H1 (cell line): ENCODE data around the gene CABCOCO1. TPM values are rescaled to one million over a fixed set of nuclear protein-coding genes. Genes with fewer than 3 reads are reported as not detected.

Experiments used
- CTCF ChIA-PET: fragments of 300-600 bp; sonication (Branson Sonifier 250); formaldehyde crosslinking; loops from one replicate; lab custom pipeline; 2021; ENCODE audit not compliant: partially characterized antibody; lab: Charles Lee
- POLR2A ChIA-PET: fragments of 300-600 bp; sonication (Branson Sonifier 250); formaldehyde crosslinking; loops from one replicate; lab custom pipeline; 2021; ENCODE audit warnings: inconsistent platforms; ENCODE audit not compliant: partially characterized antibody; lab: Charles Lee
- DNase-seq, 2 experiments: peaks; one replicate each; pipeline versions ENCODE4 v3.0.0 to v3.0.0-alpha.2; 2010 to 2022; ENCODE audit warnings: low spot score in 2 of 2, low read depth in 1 of 2, mixed read lengths in 1 of 2
- FAIRE-seq: peaks from 2 replicates; lab custom pipeline; 2011; peaks lifted over from hg19 to GRCh38; lab: Jason Lieb, UNC
- H2AFZ ChIP-seq: 2 replicates; pipeline ENCODE4 v1.8.1; 2012; ENCODE audit warnings: low read length, inconsistent platforms
- H2AK5ac ChIP-seq: 2 replicates; pipeline ENCODE4 v1.6.1; 2013; ENCODE audit warnings: low read depth, low read length
- H2BK120ac ChIP-seq: replicated peaks from 2 replicates; pipeline ENCODE3; 2013; ENCODE audit warnings: low read depth, low read length, inconsistent platforms
- H2BK12ac ChIP-seq: 2 replicates; pipeline ENCODE4 v1.6.1; 2013; ENCODE audit warnings: low read depth, low read length
- H2BK15ac ChIP-seq: 2 replicates; pipeline ENCODE4 v1.6.1; 2013; ENCODE audit warnings: low read length
- H2BK20ac ChIP-seq: 2 replicates; pipeline ENCODE4 v1.6.1; 2013; ENCODE audit warnings: low read length
- H2BK5ac ChIP-seq: 2 replicates; pipeline ENCODE4 v1.6.1; 2013; ENCODE audit warnings: low read depth, low read length
- H3K14ac ChIP-seq: 2 replicates; pipeline ENCODE4 v1.6.1; 2013; ENCODE audit warnings: inconsistent platforms; ENCODE audit not compliant: insufficient read length
- H3K18ac ChIP-seq: 2 replicates; pipeline ENCODE4 v1.6.1; 2013; ENCODE audit warnings: low read length; ENCODE audit errors: extremely low read depth
- H3K23ac ChIP-seq: 2 replicates; pipeline ENCODE4 v1.6.1; 2013; ENCODE audit warnings: inconsistent platforms; ENCODE audit not compliant: insufficient read length
- H3K23me2 ChIP-seq: 2 replicates; pipeline ENCODE4 v1.6.1; 2013; ENCODE audit warnings: low read depth, low read length
- H3K27ac ChIP-seq: 2 replicates; pipeline ENCODE4 v1.6.1; 2011; ENCODE audit warnings: low read depth, low read length, inconsistent platforms
- H3K27me3 ChIP-seq, 4 experiments: replicated peaks in 1 of 4; 1 replicate in 1 of 4; 2 replicates in 3 of 4; pipeline versions ENCODE4 v1.6.1 to v1.8.1; 2011 to 2013; ENCODE audit warnings: low read length in 3 of 4, mild to moderate bottlenecking in 3 of 4, inconsistent platforms in 2 of 4, mixed read lengths in 2 of 4, moderate library complexity in 1 of 4; ENCODE audit not compliant: control insufficient read depth in 3 of 4, insufficient read depth in 3 of 4; ENCODE audit errors: extremely low read depth in 1 of 4
- H3K36me3 ChIP-seq, 4 experiments: 2 replicates each; pipeline versions ENCODE4 v1.6.1 to v1.8.1; 2011 to 2013; ENCODE audit warnings: mild to moderate bottlenecking in 4 of 4, low read length in 3 of 4, moderate library complexity in 2 of 4, control low read depth in 1 of 4, inconsistent platforms in 1 of 4; ENCODE audit not compliant: insufficient read depth in 4 of 4, control insufficient read depth in 2 of 4
- H3K4ac ChIP-seq: replicated peaks from 2 replicates; pipeline ENCODE3; 2013; ENCODE audit warnings: low read length, low read depth, mixed read lengths, inconsistent platforms; ENCODE audit not compliant: insufficient read length
- H3K4me1 ChIP-seq, 4 experiments: replicated peaks in 1 of 4; 1 replicate in 1 of 4; 2 replicates in 3 of 4; pipeline versions ENCODE4 v1.6.1 to v1.8.1; 2011 to 2013; ENCODE audit warnings: low read length in 3 of 4, inconsistent platforms in 2 of 4, mixed read lengths in 1 of 4; ENCODE audit not compliant: insufficient read depth in 4 of 4, control insufficient read depth in 3 of 4
- H3K4me2 ChIP-seq, 2 experiments: 2 replicates each; pipeline versions ENCODE4 v1.6.1 to v1.8.1; 2011 to 2013; ENCODE audit warnings: low read depth in 2 of 2, low read length in 2 of 2, control low read depth in 1 of 2, inconsistent platforms in 1 of 2, mild to moderate bottlenecking in 1 of 2; ENCODE audit not compliant: insufficient read depth in 1 of 2
- H3K4me3 ChIP-seq, 4 experiments: fragments of 200-600, 300-600 bp in 1 of 4; sonication (generic), shearing (Covaris generic), sonication (Bioruptor Twin) in 1 of 4; 2 replicates each; pipeline versions ENCODE4 v1.5.1 to v1.8.1; 2011 to 2016; ENCODE audit warnings: low read length in 4 of 4, low read depth in 3 of 4, control low read depth in 2 of 4, inconsistent platforms in 2 of 4, mild to moderate bottlenecking in 2 of 4, mixed read lengths in 1 of 4, moderate library complexity in 1 of 4; ENCODE audit not compliant: insufficient read depth in 2 of 4; ENCODE audit errors: extremely low read depth in 1 of 4
- H3K56ac ChIP-seq: replicated peaks from 2 replicates; pipeline ENCODE3; 2013; ENCODE audit warnings: low read depth, mild to moderate bottlenecking, mixed read lengths, low read length, inconsistent platforms; ENCODE audit not compliant: insufficient read length
- H3K79me1 ChIP-seq: 2 replicates; pipeline ENCODE4 v1.6.1; 2013; ENCODE audit warnings: low read depth, low read length, control low read depth
- H3K79me2 ChIP-seq, 2 experiments: 2 replicates each; pipeline versions ENCODE4 v1.6.1 to v1.8.1; 2012 to 2013; ENCODE audit warnings: low read length in 2 of 2, mild to moderate bottlenecking in 2 of 2, inconsistent platforms in 1 of 2; ENCODE audit not compliant: insufficient read depth in 2 of 2, control insufficient read depth in 1 of 2
- H3K9ac ChIP-seq, 4 experiments: replicated peaks in 1 of 4; 1 replicate in 1 of 4; 2 replicates in 3 of 4; pipeline versions ENCODE4 v1.6.1 to v1.8.1; 2011 to 2013; ENCODE audit warnings: low read depth in 3 of 4, low read length in 3 of 4, control low read depth in 2 of 4, mild to moderate bottlenecking in 2 of 4, moderate library complexity in 2 of 4, inconsistent platforms in 1 of 4; ENCODE audit errors: extremely low read depth in 1 of 4
- H3K9me3 ChIP-seq, 2 experiments: 2 replicates each; pipeline versions ENCODE4 v1.6.1 to v1.8.1; 2012 to 2013; ENCODE audit warnings: mild to moderate bottlenecking in 2 of 2, moderate library complexity in 2 of 2, control low read depth in 1 of 2, inconsistent platforms in 1 of 2, low read depth in 1 of 2, low read length in 1 of 2, mixed read lengths in 1 of 2; ENCODE audit not compliant: insufficient read depth in 2 of 2
- H4K20me1 ChIP-seq, 2 experiments: replicated peaks in 1 of 2; 2 replicates each; pipeline versions ENCODE3 to v1.8.1; 2011 to 2013; ENCODE audit warnings: inconsistent platforms in 2 of 2, low read length in 2 of 2, mild to moderate bottlenecking in 1 of 2; ENCODE audit not compliant: insufficient read depth in 2 of 2, control insufficient read depth in 1 of 2
- H4K5ac ChIP-seq: 2 replicates; pipeline ENCODE4 v1.6.1; 2013; ENCODE audit warnings: low read length, low read depth, mixed read lengths, inconsistent platforms; ENCODE audit not compliant: insufficient read length
- H4K8ac ChIP-seq: 2 replicates; pipeline ENCODE4 v1.8.0; 2013; ENCODE audit warnings: mild to moderate bottlenecking, moderate library complexity, low read length, inconsistent platforms; ENCODE audit not compliant: insufficient read depth; ENCODE audit errors: extremely low read depth
- H4K91ac ChIP-seq: replicated peaks from 2 replicates; pipeline ENCODE3; 2013; ENCODE audit warnings: low read length, mixed read lengths, inconsistent platforms; ENCODE audit not compliant: insufficient read length
- GTF2F1 ChIP-seq: IDR thresholded peaks from 2 replicates; pipeline ENCODE4 v1.6.1; 2012; ENCODE audit warnings: low read depth, low read length, improper control_type of control experiment, borderline replicate concordance
- RAD21 ChIP-seq, 2 experiments: IDR thresholded peaks in 1 of 2; conservative IDR thresholded peaks in 1 of 2; 2 replicates each; pipeline ENCODE4 v1.6.1; 2011; ENCODE audit warnings: low read depth in 2 of 2, low read length in 2 of 2, improper control_type of control experiment in 1 of 2, inconsistent platforms in 1 of 2, mild to moderate bottlenecking in 1 of 2, moderate library complexity in 1 of 2
- SP1 ChIP-seq: IDR thresholded peaks from 2 replicates; pipeline ENCODE4 v1.6.1; 2011; ENCODE audit warnings: low read depth, low read length
- SRF ChIP-seq: IDR thresholded peaks from 2 replicates; pipeline ENCODE4 v1.6.1; 2011; ENCODE audit warnings: mild to moderate bottlenecking, low read depth, low read length, moderate library complexity
- WGBS, 2 experiments: shearing (Covaris generic) in 1 of 2; methylation state at CpG; one replicate each; pipeline versions ENCODE4 v1.1.6 to v1.1.7; 2013 to 2015; ENCODE audit warnings: low lambda C conversion rate in 2 of 2, mixed read lengths in 2 of 2, inconsistent platforms in 1 of 2, low coverage in 1 of 2, missing lambda C conversion rate in 1 of 2; ENCODE audit not compliant: insufficient replicate concordance in 2 of 2, insufficient coverage in 1 of 2, insufficient read length in 1 of 2; ENCODE audit errors: extremely low coverage in 1 of 2, missing lambda C conversion rate in 1 of 2; 5-methylcytosine and 5-hydroxymethylcytosine counted together
- polyA plus RNA-seq, 7 experiments: library from polyadenylated mRNA; depleted of rRNA in 3 of 7; stranded (reverse) in 5 of 7; unstranded in 2 of 7; fragments of >200 nt in 5 of 7; fragments of 200-250 nt in 2 of 7; gene quantifications; 1 replicate in 5 of 7; 2 replicates in 1 of 7; 4 replicates in 1 of 7; pipeline versions ENCODE4 v1.2.1 to v1.2.3, GENCODE V29; 2011 to 2013; ENCODE audit warnings: missing spikeins in 2 of 7, mixed read lengths in 2 of 7
- total RNA-seq: library from RNA; stranded (reverse); fragmentation: NEBNext Ultra II Directional; extraction: Animal tissue kit (Norgen Biotek cat#: 25700); gene quantifications from 2 replicates; pipeline ENCODE4 v1.2.1, GENCODE V29; 2021

CABCOCO1 gene
- total and polyA plus RNA-seq, 2 of the 8 experiments (the other 6 are each of a cell fraction or from before 2014, with no cell fraction given): not detected

DNA sequence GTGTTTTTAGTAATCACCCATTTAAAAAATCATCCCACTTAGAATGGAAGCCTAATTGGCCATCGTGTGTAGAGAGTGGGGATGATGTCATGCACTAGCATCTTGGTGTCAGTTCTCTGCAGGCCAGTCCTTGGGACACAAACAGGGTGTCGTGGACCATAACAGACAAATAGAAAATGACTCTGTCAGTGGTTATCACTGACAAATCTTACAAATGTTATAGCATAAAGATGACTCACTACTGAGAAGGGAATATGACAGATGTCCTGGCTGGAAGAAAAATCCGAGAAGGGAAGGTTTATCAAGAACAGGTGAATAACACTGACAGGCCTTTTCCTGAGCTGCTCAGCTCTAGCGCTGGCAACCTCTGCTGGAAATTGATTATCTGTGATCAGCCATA is 10.6 kb downstream of the CABCOCO1 start (continued):
- TF ChIP-seq SP1: no peak

DNA sequence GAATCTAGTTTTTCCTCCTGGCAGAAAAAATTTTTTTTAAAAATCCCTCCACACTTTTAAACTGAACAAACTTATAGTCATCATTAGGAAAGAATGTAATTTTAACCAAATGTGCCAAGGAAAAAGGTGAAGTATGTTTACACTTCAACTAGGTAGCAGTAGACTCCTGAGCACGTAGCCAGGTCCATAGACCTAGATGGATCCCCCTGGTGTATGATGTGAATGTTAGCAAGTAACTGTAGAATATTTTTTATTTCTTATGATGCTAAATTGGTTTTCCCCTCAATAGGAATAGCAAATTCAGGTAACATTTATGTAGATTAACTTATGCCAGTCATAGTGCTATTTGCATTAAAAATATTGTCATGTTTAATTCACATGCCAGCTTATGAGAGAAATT is 19.6 kb downstream of the CABCOCO1 start:
- no peak overlapping the region for H3K27ac ChIP-seq

More for the DNA sequence above, 19.6 kb downstream of the CABCOCO1 start:
- no peak for FAIRE-seq
- Histone ChIP-seq H3K23ac (no peak overlapping the region), H2BK12ac (no peak overlapping the region), H3K56ac (no peak overlapping the region), H2AFZ (no peak overlapping the region), H2BK20ac (no peak overlapping the region), H3K4ac (no peak overlapping the region), H4K91ac (no peak overlapping the region), H3K9ac (no peak overlapping the region), H2BK15ac (no peak overlapping the region), H3K23me2 (no peaks in the 10 kb centered on the region), H3K14ac (no peak overlapping the region), H2BK5ac (no peak overlapping the region), H2BK120ac (no peak overlapping the region), H4K5ac (no peak overlapping the region), H4K8ac (no peak overlapping the region), H3K18ac (no peak overlapping the region), H3K4me1 (no peaks in the 10 kb centered on the region), H3K79me1 (no peaks in the 10 kb centered on the region), H3K36me3 (no peaks in the 10 kb centered on the region), H2AK5ac (no peak overlapping the region), H3K79me2 (no peaks in the 10 kb centered on the region), H3K27me3 (no peaks in the 10 kb centered on the region; a peak in 1 of 7 replicates), H3K9me3 (no peaks in the 10 kb centered on the region), H3K4me3 (no peak overlapping the region), H4K20me1 (no peaks in the 10 kb centered on the region), H3K4me2 (no peak overlapping the region)
- 80% methylated on average over 1 of the region's 1 CpG; no CpG with 5 or more reads in 1 of the 2 experiments for WGBS, 2 experiments
- TF ChIP-seq SRF (no peak), RAD21 (IDR thresholded peaks at IDR 0.05 in 1 of 2, conservative IDR thresholded peaks at IDR 0.05 in 1 of 2; ENCODE audit: low read depth in 2 of 2, low read length in 2 of 2) (peak in 1 of 2 experiments; percentile 14; a peak in 1 of 4 replicates), GTF2F1 (no peak)
- no peak for DNase-seq
- ChIA-PET CTCF (interaction anchor here (0.8 kb wide), 1 partner anchor 13 kb away, joined by 3 read pairs; no protein-coding TSS in a partner anchor), POLR2A (no interaction called here)
